Activated naive CD4-positive, alpha-beta T cell treated with Interleukin-2 at 50 U/mL for 16 hours (primary cell): ENCODE data around the gene PRDM15.
"Not testable (repeated sequence)": the region's sequence is repeated elsewhere in the genome, so short reads cannot be mapped to it uniquely, and the experiment has no call there.

ENCODE experiments used
- DNase-seq: peaks from one replicate; pipeline ENCODE4 v3.0.0-alpha.2; 2020

PRDM15 gene

GRCh38 chr21:41801321-41802197, 77.6 kb downstream of the PRDM15 start:
- DNase-seq, result no peak

GRCh38 chr21:41800425-41801320, 78.5 kb downstream of the PRDM15 start:
- no peak for DNase-seq

GRCh38 chr21:41799763-41800162, 79.4 kb downstream of the PRDM15 start:
- DNase-seq, result no peak

DNA sequence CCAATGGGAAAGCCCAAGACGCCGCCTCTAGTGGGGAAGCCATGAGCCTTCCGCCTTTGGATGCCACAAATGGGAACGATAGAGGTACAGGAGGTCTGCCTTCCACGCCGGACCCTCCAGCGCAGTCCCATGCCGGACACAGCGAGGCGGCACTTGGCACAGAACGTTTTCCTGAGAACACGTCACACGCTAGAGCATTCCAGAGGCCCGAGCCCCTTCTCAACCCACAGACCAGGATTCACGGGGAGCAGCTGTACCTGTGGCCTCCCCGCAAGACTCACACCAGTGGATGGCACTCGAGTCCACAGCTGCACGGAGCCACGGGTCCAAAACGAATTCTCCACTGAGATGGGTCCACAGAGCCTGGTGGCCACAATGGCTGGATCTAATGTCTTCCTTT, 80.8 kb downstream of the PRDM15 start:
- no peak for DNase-seq

DNA sequence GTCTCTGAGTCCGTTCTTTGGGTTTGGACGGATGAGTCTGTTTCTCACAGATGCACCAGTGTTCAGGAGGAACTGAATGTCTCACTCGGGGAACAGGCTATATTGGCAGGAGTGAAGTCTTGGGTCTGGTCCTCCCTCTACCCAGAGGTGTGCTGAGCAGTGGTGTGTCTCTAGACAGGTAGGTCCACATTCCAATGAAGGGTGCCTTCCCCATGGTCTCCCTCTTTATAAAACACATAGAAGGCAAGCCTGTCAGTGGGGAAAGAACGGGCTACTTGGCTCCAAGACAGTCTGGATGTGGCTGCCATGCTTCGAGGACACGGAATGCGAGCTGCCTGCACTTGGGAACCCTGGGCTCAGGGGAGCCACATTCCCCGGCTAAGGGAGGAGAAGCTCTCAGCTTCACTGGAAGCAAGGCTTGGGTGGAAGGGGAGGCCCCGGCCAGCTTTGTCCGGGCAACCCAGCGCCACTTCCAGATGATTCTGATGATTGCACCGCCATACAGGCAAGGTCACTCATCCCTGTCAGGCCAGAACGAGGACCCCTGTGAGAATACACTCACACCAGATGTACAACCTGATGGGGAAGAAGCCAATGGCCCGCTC, 82.6 kb downstream of the PRDM15 start:
- no peak for DNase-seq

DNA sequence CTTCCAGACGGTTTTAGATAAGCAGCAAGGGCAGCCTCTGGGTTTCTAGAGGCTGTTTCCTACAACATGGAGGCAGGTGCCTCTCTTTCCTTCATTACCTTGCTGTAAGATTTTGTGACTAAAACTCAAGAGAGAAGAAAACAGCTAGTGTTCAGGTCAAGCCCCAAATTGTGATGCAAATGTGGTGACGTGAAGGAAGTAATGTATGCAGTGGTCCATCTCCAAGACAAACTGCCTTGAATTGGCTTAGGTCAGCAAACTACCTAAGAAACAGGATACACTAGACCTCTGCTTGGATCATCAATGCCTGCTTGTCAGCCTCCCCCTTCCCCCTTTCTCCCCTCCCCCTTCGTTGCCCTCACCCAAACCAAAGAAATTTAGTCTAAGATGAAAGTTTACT, 83.4 kb downstream of the PRDM15 start:
- no peak for DNase-seq

DNA sequence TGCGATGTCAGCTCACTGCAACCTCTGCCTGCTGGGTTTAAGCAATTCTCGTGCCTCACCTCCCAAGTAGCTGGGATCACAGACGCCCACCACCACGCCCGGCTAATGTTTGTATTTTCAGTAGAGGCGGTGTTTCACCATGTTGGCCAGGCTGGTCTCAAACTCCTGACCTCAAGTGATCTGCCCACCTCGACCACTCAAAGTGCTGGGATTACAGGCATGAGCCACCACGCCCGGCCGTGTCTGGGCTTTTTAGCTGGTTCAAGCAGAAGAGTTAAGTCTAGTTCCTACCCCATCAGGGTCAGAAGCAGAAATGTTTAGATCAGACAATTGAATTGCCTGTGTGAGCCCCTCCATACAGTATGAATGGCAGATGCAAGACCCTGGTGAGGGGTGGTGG, 84.5 kb downstream of the PRDM15 start:
- no peak for DNase-seq

DNA sequence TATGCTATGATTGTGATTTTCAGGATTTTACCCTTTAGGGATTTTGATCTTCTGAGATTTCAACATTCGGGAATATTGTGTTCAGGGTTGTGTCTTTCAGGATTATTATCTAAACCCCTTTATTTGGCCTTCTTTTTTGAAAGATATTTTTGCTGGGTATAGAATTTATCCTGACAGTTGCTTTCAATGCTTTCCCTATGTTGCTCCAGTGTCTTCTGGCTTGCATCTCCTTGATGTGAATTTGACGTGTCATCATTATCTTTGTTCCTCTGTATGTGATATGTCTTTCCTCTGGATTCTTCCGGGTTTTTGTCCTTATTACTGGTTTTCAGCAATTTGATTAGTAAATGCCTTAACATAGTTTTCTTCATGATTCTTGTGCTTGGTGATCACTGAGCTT, 86.4 kb downstream of the PRDM15 start:
- no peak for DNase-seq

- DNase-seq, result no peak
These were observed 92.6 kb downstream of the PRDM15 start for GRCh38 chr21:41786509-41786987.

GRCh38 chr21:41785262-41785661, 93.9 kb downstream of the PRDM15 start:
- DNase-seq, result not testable (repeated sequence)

GRCh38 chr21:41784456-41785102, 94.6 kb downstream of the PRDM15 start:
- no peak for DNase-seq

GRCh38 chr21:41783476-41784180, 95.5 kb downstream of the PRDM15 start:
- DNase-seq, result no peak

GRCh38 chr21:41781050-41781410, 98.1 kb downstream of the PRDM15 start:
- no peak for DNase-seq

GRCh38 chr21:41780337-41781049, 98.7 kb downstream of the PRDM15 start:
- no peak for DNase-seq

DNA sequence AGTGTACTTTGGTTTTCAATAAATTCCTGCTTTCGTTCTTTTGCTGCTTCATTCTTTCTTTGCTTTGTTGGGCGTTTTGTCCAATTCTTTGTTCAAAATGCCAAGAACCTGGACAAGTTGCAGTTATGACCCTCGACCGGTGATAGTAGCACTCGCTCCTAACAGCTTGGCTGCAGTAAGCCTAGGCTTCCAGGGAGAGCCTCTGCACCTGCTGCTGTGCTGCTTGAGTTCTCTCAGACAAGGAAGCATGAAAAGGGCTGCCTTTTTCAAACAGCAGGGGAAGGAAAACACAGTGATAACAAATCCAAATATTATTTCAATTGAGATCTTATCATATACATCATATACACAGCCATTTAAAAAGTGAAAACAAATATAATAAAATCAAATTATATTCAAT, 99.5 kb downstream of the PRDM15 start:
- DNase-seq, result no peak

DNA sequence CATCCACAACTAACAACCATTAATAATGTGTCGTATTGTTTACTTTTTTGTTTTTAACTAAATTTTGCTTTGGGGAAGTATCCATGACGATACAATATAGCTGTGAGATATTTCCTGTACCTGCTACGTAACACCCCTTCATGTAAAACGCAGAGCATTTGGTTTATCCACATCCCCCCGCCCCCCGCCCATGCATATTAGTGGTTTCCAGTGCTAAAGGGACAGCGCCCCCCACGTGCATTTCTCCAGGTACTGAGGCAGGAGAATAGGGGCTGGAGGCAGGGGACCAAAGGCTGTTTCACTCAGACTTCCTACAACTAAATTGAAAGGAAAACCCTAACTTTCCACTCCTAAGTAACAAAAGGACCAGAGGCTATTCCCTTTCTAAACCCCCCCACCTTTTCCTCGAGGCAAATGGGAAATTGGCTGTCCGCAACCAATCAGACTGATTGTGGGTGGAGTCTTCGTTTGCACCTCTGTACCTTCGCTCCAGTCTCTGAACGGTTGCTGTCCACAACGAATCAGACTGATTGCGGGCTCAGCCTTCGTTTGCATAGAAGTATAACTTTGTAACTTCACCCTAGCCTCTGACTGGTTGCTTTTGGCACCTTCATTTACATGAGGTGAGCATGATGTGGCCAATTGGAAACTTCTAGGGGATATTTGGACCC, 100.1 kb downstream of the PRDM15 start:
- DNase-seq, result no peak

GRCh38 chr21:41777951-41778815, 101.0 kb downstream of the PRDM15 start:
- DNase-seq, result no peak

DNA sequence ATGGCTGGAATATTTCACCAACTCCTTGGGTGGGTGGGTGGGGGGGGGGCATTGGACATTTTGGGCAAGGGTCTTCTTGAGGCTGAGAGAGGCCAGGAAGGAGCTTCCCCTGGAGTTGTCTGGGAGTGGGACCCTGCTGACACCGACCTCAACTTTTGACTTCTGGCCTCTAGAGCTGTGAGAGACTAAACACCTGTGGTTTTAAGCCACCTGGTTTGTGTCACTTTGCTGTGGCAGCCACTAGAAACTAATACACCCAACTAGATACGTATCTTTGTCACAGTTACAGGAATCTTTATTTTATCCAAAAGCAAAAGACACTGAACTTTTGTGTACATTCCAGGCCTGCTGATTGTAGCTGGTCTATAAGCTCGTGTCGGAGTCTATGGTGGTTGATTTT, 102.4 kb downstream of the PRDM15 start:
- no peak for DNase-seq

- no peak for DNase-seq
These were observed 104.0 kb downstream of the PRDM15 start for GRCh38 chr21:41775149-41775472.
